Skin of body (tissue), 2 donors: ENCODE results near the gene SUPT6H. TPM values are rescaled to one million over a fixed set of nuclear protein-coding genes. Genes with fewer than 3 reads are reported as not detected.
"Not testable (repeated sequence)": the region's sequence is repeated elsewhere in the genome, so short reads cannot be mapped to it uniquely, and the experiment has no call there.

Experiments
- DNase-seq: peaks from one replicate; lab custom pipeline; 2025; lab: John Stamatoyannopoulos, UW
- total RNA-seq: library from RNA; depleted of rRNA; stranded (reverse); fragments of >200 nt; gene quantifications from one replicate; pipeline ENCODE4 v1.2.3, GENCODE V29; 2014

Gene SUPT6H
- total RNA-seq, 1 donor from 2014 or later: 56.5 TPM

DNA sequence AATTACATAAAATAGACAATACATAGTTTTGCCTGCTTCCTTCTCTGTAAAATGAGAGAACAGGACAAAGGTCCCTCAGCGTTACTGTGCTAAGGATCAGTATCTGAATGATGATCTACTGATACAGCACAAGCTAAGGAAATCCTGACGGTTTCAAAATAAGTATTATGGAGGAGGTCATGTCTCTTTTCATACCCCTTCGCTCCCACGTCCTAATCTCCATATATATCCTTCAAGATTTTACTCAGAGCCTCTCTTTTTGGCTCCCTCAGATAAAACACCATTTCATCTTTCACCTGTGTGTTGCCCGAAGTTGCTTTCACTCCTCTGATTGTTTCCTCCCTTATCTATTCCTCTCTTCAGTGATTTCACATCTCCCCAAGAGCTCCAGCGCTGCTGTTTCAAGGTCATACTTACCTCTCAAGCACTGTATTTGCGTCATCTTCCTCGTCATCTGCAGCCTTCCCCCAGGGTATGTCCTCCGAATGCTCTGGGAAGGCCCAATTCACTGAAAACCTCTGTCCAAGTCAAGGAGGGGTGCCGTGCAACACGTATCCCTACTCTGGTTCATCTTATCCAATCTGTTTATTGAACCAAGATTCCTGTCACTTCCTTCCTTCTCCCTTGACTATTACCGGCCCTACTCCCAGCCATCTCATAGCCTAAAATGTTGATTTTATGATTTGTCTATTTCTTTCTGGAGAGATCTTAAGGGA, 15.8 kb upstream of the SUPT6H start:
- no peak for DNase-seq

DNA sequence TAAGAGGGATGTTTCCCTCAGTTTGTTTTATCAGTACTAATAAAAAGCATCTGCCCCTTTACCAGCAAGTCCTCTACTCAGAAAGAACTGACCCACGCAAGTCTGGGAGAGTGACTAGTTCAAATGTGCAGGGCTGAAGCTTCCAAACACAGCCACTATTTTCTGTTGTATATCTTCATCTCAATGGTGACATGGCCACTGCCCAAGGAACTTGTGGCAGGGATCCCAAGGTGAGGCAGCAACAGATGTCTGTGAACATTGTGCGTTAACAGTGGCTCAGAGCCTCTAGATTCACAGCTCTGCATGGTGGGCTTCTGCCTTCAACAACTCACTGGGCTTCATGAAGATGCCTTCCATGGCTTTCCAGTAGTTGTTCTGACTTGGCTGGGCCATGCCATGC, 13.3 kb upstream of the SUPT6H start:
- DNase-seq: no peak

DNA sequence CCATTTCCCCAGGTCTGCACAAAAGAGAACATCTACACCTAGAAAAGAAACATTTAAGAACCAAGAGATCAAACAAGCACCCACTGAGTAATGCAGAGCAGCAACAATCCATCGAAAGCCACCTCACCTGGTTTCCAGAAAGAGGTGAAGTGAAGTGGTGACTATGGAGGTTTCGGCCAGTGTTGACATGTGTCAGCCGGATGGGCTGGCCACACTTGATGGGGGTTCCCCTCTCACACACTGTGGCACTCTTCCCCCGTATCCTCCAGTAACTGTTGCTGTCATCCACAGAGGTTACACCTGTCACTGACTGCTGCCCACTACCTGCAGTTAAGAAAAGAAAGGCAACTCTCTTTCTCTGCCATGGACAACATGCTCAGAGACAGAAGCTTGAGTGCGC, 6.8 kb upstream of the SUPT6H start:
- DNase-seq: no peak

DNA sequence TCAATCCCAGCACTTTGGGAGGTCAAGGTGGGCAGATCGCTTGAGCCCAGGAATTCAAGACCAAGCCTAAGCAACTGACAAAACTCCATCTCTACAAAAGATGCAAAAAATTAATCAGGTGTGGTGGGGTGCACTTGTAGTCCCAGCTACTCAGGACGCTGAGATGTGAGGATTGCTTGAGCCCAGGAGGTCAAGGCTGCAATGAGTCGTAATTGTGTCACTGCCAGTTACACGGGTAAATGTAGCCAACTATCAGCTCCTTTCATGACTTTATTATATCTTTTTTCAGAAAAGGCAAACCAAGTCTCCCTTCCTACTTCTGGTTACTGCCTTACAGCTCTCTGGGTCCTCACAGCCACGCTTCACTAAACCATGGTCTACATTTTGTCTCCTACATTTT, 4.2 kb upstream of the SUPT6H start:
- no peak for DNase-seq

DNA sequence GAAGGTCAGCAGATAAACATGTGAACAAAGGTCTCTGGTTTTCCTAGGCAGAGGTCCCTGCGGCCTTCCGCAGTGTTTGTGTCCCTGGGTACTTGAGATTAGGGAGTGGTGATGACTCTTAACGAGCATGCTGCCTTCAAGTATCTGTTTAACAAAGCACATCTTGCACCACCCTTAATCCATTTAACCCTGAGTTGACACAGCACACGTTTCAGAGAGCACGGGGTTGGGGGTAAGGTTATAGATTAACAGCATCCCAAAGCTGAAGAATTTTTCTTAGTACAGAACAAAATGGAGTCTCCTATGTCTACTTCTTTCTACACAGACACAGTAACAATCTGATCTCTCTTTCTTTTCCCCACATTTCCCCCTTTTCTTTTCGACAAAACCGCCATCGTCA, 3.7 kb upstream of the SUPT6H start:
- DNase-seq: not testable (repeated sequence)

DNA sequence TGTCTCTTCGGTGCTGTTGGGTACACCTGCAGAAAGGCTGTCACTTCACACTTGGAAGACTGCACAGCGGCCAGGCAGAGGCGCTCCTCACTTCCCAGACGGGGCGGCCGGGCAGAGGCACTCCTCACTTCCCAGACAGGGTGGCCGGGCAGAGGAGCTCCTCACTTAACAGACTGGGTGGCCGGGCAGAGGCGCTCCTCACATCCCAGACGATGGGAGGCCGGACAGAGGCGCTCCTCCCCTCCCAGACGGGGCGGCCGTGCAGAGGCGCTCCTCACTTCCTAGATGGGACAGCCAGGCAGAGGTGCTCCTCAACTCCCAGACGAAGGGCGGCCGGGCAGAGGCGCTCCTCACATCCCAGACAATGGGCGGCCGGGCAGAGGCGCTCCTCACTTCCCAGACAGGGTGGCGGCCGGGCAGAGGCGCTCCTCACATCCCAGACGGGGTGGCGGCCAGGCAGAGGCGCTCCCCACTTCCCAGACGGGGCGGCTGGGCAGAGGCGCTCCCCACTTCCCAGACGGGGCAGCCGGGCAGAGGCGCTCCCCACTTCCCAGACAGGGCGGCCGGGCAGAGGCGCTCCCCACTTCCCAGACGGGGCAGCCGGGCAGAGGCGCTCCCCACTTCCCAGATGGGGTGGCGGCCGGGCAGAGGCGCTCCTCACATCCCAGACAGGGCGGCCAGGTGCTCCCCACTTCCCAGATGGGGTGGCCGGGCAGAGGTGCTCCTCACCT, 3.1 kb upstream of the SUPT6H start:
- not testable (repeated sequence) for DNase-seq

DNA sequence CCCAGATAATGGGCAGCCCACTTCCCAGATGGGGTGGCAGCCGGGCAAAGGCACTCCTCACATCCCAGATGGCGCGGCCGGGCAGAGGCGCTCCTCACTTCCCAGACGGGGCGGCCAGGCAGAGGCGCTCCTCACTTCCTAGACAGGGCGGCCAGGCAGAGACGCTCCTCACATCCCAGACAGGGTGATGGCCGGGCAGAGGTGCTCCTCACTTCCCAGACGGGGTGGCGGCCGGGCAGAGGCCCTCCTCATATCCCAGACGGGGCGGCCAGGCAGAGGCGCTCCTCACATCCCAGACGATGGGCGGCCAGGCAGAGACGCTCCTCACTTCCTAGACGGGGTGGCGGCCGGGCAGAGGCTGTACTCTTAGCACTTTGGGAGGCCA, 2.5 kb upstream of the SUPT6H start:
- DNase-seq: not testable (repeated sequence)

DNA sequence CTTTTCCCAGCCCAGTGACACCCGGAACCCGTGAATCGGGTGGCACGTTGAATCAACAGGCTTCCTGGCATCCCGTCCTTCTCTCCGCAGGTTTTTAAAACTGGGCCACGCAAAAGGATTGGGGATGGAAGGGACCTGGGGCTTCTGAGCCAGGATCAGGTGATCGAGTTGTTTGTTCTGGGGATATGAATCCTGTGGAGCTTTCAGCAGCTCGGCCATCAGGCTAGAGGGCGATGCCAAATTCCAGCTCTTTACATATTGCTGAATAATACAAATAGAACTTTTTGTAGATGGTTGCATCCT, 473 bp downstream of the SUPT6H start:
- DNase-seq: no peak

DNA sequence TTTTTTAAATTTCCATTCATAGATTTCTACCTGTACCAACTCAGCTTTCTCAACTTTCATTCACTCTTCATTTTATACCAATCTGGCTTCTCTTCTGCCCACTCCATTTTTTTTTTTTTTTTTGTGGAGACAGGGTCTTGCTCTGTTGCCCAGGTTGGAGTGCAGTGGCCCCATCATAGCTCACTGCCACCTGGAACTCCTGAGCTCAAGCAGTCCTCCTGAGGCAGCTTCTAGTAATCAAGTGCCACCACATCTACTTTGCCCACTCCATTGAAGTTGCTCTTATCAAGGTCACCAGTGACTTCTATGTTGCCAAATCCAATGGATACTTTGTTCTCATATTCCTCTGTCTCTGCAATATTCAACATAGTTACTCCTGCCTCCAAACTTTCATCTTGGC, 1.7 kb downstream of the SUPT6H start:
- no peak for DNase-seq

DNA sequence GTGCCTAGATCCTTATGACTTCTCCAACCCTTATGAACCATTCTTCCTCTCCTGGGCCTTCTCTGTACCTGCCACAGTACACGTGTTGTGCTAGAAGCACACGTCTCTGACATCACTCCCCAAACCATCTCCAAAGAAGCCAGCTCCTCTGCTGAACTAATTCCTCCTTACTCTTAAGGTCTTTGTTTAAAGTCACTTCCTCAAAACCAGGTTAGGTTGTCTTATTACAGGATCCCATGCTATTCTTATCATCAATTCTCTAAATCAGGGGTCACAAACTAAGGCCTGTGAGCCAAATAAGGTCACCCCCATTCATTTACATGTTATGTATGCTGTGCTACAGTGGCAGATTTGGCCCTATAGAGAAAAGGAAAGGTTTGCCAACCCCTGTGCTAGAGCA, 4.0 kb downstream of the SUPT6H start:
- no peak for DNase-seq

DNA sequence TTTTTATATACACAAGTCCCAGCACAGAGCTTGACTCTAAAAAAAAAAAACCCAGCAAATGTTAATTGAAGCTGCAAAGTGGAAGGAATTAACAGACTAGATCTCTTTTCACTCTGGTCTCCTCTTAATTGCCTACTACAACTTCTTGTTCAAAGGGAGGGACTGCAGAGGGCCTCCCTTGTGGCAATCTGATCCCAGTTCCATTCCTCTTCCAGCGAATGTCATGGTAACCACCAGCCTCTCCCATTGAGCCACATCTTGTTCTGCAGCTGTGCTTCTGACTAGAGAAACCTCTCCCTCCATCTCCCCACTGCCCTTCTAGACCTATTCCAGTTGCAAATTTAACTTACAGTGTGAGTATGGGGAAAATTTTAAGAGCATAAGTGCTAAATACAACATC, 5.9 kb downstream of the SUPT6H start:
- DNase-seq: no peak

DNA sequence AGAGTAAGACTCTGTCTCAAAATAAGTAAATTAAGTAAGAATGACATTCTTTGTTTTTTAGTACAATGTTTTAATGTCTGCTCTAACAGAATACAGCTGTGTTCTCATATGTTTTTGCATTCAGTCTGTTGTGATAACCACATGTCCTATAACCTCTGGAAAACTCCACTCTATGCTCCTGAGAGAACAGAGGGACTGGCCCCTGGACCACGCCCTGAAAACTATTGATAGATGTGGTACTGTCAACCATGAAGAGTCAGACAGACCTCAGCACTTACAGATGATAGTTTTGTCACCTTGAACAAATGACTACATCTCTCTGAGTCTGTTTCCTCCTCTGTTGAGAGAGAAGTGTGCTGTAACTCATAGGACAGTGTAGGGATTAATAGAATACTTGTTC, 7.9 kb downstream of the SUPT6H start:
- no peak for DNase-seq

DNA sequence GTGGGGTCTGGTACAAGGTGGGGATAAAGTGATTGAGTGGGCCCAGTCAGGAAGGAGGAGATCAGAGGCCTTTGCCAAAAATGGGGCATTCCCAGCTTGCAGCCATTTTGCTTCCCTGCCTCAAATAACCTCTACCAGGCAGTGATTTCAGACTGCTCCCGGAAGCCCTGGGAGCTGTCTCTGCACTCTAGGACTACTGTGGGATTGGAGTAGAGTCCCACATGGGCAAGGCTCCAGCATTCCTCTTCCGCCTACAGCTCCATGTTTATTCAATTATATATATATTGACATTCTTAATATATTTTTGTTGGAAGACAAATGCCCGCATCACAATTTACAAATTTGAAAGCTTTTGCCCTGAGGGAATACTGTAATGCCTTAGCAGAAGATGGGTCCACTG, 13.5 kb downstream of the SUPT6H start:
- peak; percentile 24 for DNase-seq

DNA sequence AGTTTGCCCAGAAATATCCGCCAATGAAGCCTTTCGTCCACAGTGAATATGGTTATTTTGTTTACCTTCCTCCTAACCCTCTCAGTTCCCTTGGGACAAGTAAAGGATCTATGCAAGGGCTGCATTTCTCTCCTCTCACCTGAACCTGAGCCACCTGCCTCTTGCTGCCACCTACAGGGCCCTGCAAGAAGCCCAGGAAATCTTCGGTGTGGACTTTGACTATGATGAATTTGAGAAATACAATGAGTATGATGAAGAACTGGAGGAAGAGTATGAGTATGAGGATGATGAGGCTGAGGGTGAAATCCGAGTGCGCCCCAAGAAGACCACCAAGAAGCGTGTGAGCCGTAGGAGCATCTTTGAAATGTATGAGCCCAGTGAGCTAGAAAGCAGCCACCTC, 14.0 kb downstream of the SUPT6H start:
- no peak for DNase-seq

DNA sequence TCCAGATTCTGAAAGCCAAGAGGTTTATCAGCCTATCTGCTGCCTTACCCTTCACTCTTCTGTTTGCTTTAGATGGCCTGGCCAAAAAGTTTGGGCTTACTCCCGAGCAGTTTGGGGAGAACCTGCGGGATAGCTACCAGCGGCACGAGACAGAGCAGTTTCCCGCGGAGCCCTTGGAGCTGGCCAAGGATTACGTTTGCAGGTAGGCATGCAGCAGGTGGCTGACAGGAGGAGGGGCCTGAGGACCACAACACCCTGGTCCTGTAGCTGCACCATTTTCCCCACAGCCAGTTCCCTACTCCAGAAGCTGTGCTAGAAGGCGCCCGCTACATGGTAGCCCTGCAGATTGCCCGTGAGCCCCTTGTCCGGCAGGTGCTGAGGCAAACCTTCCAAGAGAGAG, 20.6 kb downstream of the SUPT6H start:
- DNase-seq: no peak

DNA sequence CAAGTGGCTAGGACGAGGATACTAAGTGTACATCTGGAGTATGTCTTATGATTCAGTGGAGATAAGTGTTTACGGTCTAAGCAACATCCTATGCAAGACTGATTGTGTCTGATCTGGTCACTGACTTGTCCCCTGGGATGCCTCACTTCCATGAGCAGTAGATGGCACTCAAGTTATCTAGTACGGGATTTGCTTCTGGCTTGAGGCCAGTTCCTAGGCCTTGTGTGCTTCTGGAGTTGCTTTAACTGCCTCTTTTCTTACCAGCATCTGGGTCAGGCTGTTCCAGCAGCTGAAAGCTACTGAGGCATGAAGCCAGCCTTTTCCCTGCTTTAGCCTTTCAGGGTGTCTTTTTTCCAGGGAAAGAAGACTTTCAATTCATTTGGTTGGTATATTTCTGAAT, 23.0 kb downstream of the SUPT6H start:
- peak; percentile 8 for DNase-seq

DNA sequence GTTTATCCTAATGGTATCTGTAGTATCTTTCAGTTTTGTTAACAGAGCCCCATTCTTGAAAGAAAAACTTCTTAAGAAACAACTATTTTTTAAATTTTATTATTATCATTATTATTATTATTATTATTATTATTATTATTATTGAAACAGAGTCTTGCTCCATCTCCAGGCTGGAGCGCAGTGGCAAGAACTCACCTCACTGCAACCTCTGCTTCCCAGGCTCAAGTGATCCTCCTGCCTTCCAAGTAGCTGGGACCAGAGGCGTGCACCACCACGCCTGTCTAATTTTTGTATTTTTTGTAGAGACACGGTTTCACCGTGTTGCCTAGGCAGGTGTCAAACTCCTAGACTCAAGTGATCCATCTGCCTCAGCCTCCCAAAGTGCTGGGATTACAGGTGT, 23.4 kb downstream of the SUPT6H start:
- DNase-seq: no peak

DNA sequence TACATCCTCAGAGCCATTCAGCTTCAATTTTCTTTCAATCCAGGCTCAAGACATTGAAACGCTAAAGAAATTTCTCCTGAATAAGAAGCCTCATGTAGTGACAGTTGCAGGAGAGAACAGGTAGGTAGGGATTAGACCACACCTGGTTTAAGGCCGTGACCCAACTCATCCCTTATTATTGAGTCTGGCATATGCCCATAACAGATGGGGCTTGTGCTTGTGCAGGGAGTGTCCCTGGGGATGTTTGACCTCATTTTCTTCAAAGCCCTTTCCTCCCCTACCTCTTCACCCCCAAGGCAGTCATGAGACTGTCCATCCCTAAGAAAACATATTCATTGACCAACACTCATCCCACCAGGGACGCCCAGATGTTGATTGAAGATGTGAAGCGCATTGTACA, 24.3 kb downstream of the SUPT6H start:
- no peak for DNase-seq

DNA sequence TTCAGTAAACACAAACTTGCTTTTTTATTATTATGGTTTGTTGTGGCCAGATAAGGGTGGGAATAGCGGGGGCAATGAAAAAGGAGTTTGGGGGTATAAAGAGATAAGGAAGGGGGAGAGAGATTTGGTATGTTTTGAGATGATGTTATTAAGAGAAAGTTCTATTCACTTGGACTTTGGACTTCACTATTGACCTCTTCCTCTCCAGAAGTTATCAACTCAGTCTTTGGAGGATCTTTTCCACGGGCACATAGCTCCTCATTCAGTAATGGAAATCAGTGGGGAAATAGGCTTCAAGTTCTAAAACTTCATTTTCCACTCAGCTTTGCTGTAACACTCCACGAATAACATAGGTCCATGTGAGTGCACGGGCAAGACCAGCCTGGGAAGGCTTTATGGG, 26.5 kb downstream of the SUPT6H start:
- no peak for DNase-seq

DNA sequence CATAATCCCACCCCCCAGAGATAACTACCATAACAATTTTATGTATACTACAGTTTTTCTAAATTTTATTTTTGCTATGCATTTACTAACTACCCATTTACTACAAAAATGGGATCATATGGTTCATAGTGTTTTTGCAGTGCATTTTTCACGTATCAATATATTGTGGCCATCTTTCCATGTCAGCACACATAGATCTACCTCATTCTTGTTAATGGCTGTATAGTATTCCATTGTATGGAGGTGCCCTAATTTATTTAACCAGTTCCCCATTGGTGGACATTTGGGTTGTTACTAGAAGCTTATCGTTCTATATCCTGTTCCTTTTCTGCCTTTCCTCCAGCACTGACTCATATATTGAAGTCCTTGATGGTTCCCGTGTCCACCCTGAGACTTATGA, 27.0 kb downstream of the SUPT6H start:
- DNase-seq: no peak

DNA sequence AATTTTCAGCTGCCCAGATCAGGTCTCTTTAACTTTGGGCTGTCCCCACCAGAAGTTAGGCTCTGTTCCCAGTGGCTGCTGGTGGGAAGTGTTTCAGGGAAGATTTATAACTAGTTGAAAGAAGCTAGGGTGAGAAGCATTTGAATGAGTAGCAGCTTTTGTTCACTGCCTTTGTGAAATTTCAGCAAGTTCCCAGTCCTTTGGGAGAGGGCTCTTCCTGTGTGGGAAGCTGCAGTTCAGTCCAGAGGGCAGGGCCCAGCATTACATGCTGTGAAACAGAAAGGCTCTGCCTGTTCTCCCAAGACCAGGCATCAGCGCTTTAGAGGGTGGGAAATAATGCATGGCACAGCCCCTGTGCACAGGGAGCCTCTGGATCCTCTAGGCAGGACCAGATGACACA, 31.9 kb downstream of the SUPT6H start:
- no peak for DNase-seq

DNA sequence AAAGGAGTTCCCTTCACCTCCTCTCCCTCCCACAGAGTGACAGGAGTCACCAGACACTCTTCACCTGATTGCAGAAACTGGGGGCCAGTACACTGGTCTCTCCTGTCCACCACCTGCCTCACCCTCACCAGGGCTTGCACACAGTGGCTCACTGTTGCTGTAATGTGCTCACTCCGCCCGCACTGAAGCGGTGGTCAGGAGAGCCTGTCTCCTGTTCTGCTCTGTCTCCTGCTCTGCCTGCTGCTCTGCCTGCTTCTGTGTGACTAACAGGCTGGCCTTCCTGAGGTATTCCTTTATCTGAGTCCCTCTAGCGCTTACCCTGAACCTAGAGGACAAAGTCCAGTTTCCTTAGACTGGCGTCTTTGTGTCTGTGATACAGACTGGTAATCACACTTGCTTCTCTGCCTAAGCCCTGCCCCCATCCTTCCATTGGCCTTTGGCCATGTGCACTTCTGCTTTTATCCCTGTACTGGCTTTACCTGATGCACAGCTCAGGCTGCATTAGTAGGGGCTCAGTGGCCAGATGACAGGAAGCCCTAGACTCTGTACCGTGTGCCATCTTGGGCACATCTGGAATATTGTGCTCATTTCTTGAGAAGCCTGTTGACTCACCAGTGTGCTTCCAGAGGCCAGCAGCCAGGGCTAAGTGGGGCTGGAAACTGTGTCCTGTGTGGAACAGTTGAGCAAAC, 36.4 kb downstream of the SUPT6H start:
- DNase-seq: no peak

DNA sequence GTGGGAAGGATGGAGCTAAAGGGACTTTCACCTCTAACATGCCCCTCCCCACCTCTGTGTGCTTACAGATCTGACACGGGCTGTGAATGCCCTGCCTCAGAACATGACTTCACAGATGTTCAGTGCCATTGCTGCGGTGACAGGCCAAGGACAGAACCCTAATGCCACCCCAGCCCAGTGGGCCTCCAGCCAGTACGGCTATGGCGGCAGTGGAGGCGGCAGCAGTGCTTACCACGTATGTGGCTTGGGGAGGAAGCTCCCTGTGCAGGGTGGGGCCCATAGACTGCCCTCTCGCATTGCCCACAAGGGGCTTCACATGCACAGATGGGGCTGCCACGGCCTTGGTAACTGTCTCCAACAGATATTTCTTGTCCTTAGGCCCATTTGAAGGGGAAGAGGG, 38.3 kb downstream of the SUPT6H start:
- DNase-seq: no peak
